ENCODE data around the gene PTP4A1.

Gene PTP4A1

GRCh38 chr6:63582579-63583231 is 10.4 kb downstream of the PTP4A1 start:
- peak; percentile 31; the same call in 1 of the 2 replicates for TF ChIP-seq POLR2AphosphoS5 (IDR thresholded peaks at IDR 0.05; ENCODE audit: low read depth, low read length)
- no peak for TF ChIP-seq FOXP2 (optimal IDR thresholded peaks at IDR 0.05; ENCODE audit: borderline replicate concordance, extremely low read depth, extremely low read length, insufficient read depth)
- no peak for TF ChIP-seq REST (IDR thresholded peaks at IDR 0.05; ENCODE audit: insufficient read depth in 1 of 2, low read depth in 2 of 2, low read length in 2 of 2)

- no peak for TF ChIP-seq SIN3A (IDR thresholded peaks at IDR 0.05; ENCODE audit: borderline replicate concordance, insufficient read depth, low read length)
- peak; percentile 42 for TF ChIP-seq POLR2AphosphoS5 (IDR thresholded peaks at IDR 0.05; ENCODE audit: low read depth, low read length)
- TF ChIP-seq FOXP2 (optimal IDR thresholded peaks at IDR 0.05; ENCODE audit: borderline replicate concordance, extremely low read depth, extremely low read length, insufficient read depth), result no peak
- TF ChIP-seq REST (IDR thresholded peaks at IDR 0.05; ENCODE audit: insufficient read depth in 1 of 2, low read depth in 2 of 2, low read length in 2 of 2), result no peak
Measured at GRCh38 chr6:63584125-63584514, 11.8 kb downstream of the PTP4A1 start.

- TF ChIP-seq TAF1 (IDR thresholded peaks at IDR 0.05; ENCODE audit: borderline replicate concordance, insufficient read depth, low read length), result no peak
- no peak for TF ChIP-seq POLR2AphosphoS5 (IDR thresholded peaks at IDR 0.05; ENCODE audit: low read depth, low read length)
- TF ChIP-seq FOXP2 (optimal IDR thresholded peaks at IDR 0.05; ENCODE audit: borderline replicate concordance, extremely low read depth, extremely low read length, insufficient read depth), result no peak
- no peak for TF ChIP-seq REST (IDR thresholded peaks at IDR 0.05; ENCODE audit: insufficient read depth in 1 of 2, low read depth in 2 of 2, low read length in 2 of 2)
- no peak for TF ChIP-seq SIN3A (IDR thresholded peaks at IDR 0.05; ENCODE audit: borderline replicate concordance, insufficient read depth, low read length)
Measured at GRCh38 chr6:63584566-63584965, 12.3 kb downstream of the PTP4A1 start.

- TF ChIP-seq POLR2AphosphoS5 (IDR thresholded peaks at IDR 0.05; ENCODE audit: low read depth, low read length), result no peak
- no peak for TF ChIP-seq FOXP2 (optimal IDR thresholded peaks at IDR 0.05; ENCODE audit: borderline replicate concordance, extremely low read depth, extremely low read length, insufficient read depth)
- TF ChIP-seq SIN3A (IDR thresholded peaks at IDR 0.05; ENCODE audit: borderline replicate concordance, insufficient read depth, low read length), result no peak
- TF ChIP-seq TAF1 (IDR thresholded peaks at IDR 0.05; ENCODE audit: borderline replicate concordance, insufficient read depth, low read length), result no peak
- TF ChIP-seq REST (IDR thresholded peaks at IDR 0.05; ENCODE audit: insufficient read depth in 1 of 2, low read depth in 2 of 2, low read length in 2 of 2), result no peak
Measured at GRCh38 chr6:63589952-63590411, 17.7 kb downstream of the PTP4A1 start.

- TF ChIP-seq TAF1 (IDR thresholded peaks at IDR 0.05; ENCODE audit: borderline replicate concordance, insufficient read depth, low read length), result no peak
- no peak for TF ChIP-seq POLR2AphosphoS5 (IDR thresholded peaks at IDR 0.05; ENCODE audit: low read depth, low read length)
- TF ChIP-seq SIN3A (IDR thresholded peaks at IDR 0.05; ENCODE audit: borderline replicate concordance, insufficient read depth, low read length), result no peak
- TF ChIP-seq REST (IDR thresholded peaks at IDR 0.05; ENCODE audit: insufficient read depth in 1 of 2, low read depth in 2 of 2, low read length in 2 of 2), result no peak
- TF ChIP-seq FOXP2 (optimal IDR thresholded peaks at IDR 0.05; ENCODE audit: borderline replicate concordance, extremely low read depth, extremely low read length, insufficient read depth), result no peak
Measured at GRCh38 chr6:63592886-63593285, 20.6 kb downstream of the PTP4A1 start.
